IMR-90 (cell line): ENCODE data around the gene NEGR1. TPM values are rescaled to one million over a fixed set of nuclear protein-coding genes. Genes with fewer than 3 reads are reported as not detected.
A peak's percentile ranks its signal among the peaks of the same experiment; 100 is the strongest.

ENCODE experiments used
- ATAC-seq: fragments of 200-7000 bp; cut with Tn5 transposase; 2 replicates; pipeline ENCODE4 v1.9.1; 2020; ENCODE audit warnings: low read depth, mild to moderate bottlenecking, moderate library complexity
- BruUV-seq: library from RNA; stranded (reverse); fragments of 400-500 nt; replicated peaks from 2 replicates; lab custom pipeline; 2021; lab: Mats Ljungman, UMichigan
- CTCF ChIA-PET: fragments of 300-600 bp; formaldehyde crosslinking; extraction: SDS; loops from one replicate; lab custom pipeline; 2021; ENCODE audit warnings: antibody characterized with exemption; lab: Yijun Ruan, JAX
- POLR2A ChIA-PET: fragments of 300-600 bp; sonication (Branson Sonifier 250); formaldehyde crosslinking; loops from one replicate; lab custom pipeline; 2022; ENCODE audit warnings: antibody characterized with exemption; ENCODE audit not compliant: unreplicated experiment; lab: Charles Lee
- DNase-seq: peaks from one replicate; pipeline ENCODE4 v3.0.0; 2013
- H2AFZ ChIP-seq: replicated peaks from 2 replicates; pipeline ENCODE3; 2013; ENCODE audit warnings: low read length, mild to moderate bottlenecking; ENCODE audit not compliant: poor library complexity
- H2AK5ac ChIP-seq: 2 replicates; pipeline ENCODE4 v1.6.1; 2013; ENCODE audit warnings: low read depth, low read length, inconsistent platforms
- H2AK9ac ChIP-seq: replicated peaks from 2 replicates; pipeline ENCODE3; 2013; ENCODE audit warnings: mild to moderate bottlenecking, low read depth, low read length, moderate library complexity; ENCODE audit not compliant: poor library complexity
- H2BK120ac ChIP-seq: 2 replicates; pipeline ENCODE4 v1.6.1; 2013; ENCODE audit warnings: low read depth, low read length, inconsistent platforms
- H2BK15ac ChIP-seq: 3 replicates; pipeline ENCODE4 v1.6.1; 2013; ENCODE audit warnings: low read depth, low read length, inconsistent platforms
- H2BK20ac ChIP-seq: 2 replicates; pipeline ENCODE4 v1.6.1; 2013; ENCODE audit warnings: low read depth, mild to moderate bottlenecking, inconsistent platforms, low read length, moderate library complexity
- H2BK5ac ChIP-seq: 2 replicates; pipeline ENCODE4 v1.6.1; 2013; ENCODE audit warnings: mild to moderate bottlenecking, low read depth, low read length, inconsistent platforms; ENCODE audit not compliant: poor library complexity, severe bottlenecking
- H3K14ac ChIP-seq: replicated peaks from 2 replicates; pipeline ENCODE4 v1.6.1; 2013; ENCODE audit warnings: low read depth, low read length, inconsistent platforms
- H3K18ac ChIP-seq: 2 replicates; pipeline ENCODE4 v1.6.1; 2013; ENCODE audit warnings: low read depth, low read length, control low read depth
- H3K23ac ChIP-seq: 2 replicates; pipeline ENCODE4 v1.6.1; 2013; ENCODE audit warnings: low read depth, low read length, inconsistent platforms
- H3K27ac ChIP-seq: 2 replicates; pipeline ENCODE4 v1.5.1; 2013; ENCODE audit warnings: mild to moderate bottlenecking, control low read depth, low read length; ENCODE audit not compliant: insufficient read depth
- H3K27me3 ChIP-seq: 2 replicates; pipeline ENCODE4 v1.6.1; 2013; ENCODE audit warnings: low read length; ENCODE audit not compliant: control insufficient read depth, insufficient read depth
- H3K36me3 ChIP-seq: 2 replicates; pipeline ENCODE4 v1.6.1; 2013; ENCODE audit warnings: low read length, mixed read lengths; ENCODE audit not compliant: control insufficient read depth, insufficient read depth
- H3K4ac ChIP-seq: 2 replicates; pipeline ENCODE4 v1.6.1; 2013; ENCODE audit warnings: low read depth, low read length, inconsistent platforms
- H3K4me1 ChIP-seq: 2 replicates; pipeline ENCODE4 v1.6.1; 2013; ENCODE audit warnings: low read length, mixed read lengths; ENCODE audit not compliant: control insufficient read depth, insufficient read depth
- H3K4me2 ChIP-seq: 2 replicates; pipeline ENCODE4 v1.6.1; 2013; ENCODE audit warnings: low read depth, mild to moderate bottlenecking, control low read depth, low read length, moderate library complexity
- H3K4me3 ChIP-seq: 2 replicates; pipeline ENCODE4 v1.5.1; 2013; ENCODE audit warnings: low read depth, mild to moderate bottlenecking, control low read depth, low read length, moderate library complexity; ENCODE audit not compliant: insufficient read depth
- H3K56ac ChIP-seq: 2 replicates; pipeline ENCODE4 v1.6.1; 2013; ENCODE audit warnings: low read length, inconsistent platforms; ENCODE audit not compliant: insufficient read depth; ENCODE audit errors: extremely low read depth
- H3K79me1 ChIP-seq, 2 experiments: 2 replicates each; pipeline ENCODE4 v1.6.1; 2013; ENCODE audit warnings: low read length in 2 of 2, inconsistent platforms in 1 of 2, low read depth in 1 of 2
- H3K9ac ChIP-seq: 2 replicates; pipeline ENCODE4 v1.6.1; 2013; ENCODE audit warnings: low read depth, low read length, control low read depth
- H3K9me1 ChIP-seq: 2 replicates; pipeline ENCODE4 v1.6.1; 2013; ENCODE audit warnings: low read length, inconsistent platforms; ENCODE audit not compliant: insufficient read depth
- H3K9me3 ChIP-seq: 2 replicates; pipeline ENCODE4 v1.6.1; 2013; ENCODE audit warnings: low read length; ENCODE audit not compliant: control insufficient read depth, insufficient read depth
- H4K20me1 ChIP-seq: 2 replicates; pipeline ENCODE4 v1.6.1; 2013; ENCODE audit warnings: low read length, inconsistent platforms; ENCODE audit not compliant: insufficient read depth
- H4K5ac ChIP-seq: 2 replicates; pipeline ENCODE4 v1.6.1; 2013; ENCODE audit warnings: mild to moderate bottlenecking, low read depth, low read length, control low read depth
- H4K8ac ChIP-seq, 2 experiments: 2 replicates each; pipeline ENCODE4 v1.6.1; 2013; ENCODE audit warnings: low read depth in 2 of 2, low read length in 2 of 2, control low read depth in 1 of 2, inconsistent platforms in 1 of 2
- H4K91ac ChIP-seq: 2 replicates; pipeline ENCODE4 v1.6.1; 2013; ENCODE audit warnings: low read depth, low read length, inconsistent platforms; ENCODE audit not compliant: insufficient read depth
- BHLHE40 ChIP-seq: fragments of 150-350 bp; IDR thresholded peaks from 2 replicates; pipeline ENCODE4 v1.6.1; 2016; ENCODE audit warnings: mild to moderate bottlenecking, low read depth, low read length
- CEBPB ChIP-seq: IDR thresholded peaks from 2 replicates; pipeline ENCODE4 v1.6.1; 2012; ENCODE audit warnings: low read depth, low read length, improper control_type of control experiment
- MAFK ChIP-seq: IDR thresholded peaks from 2 replicates; pipeline ENCODE4 v1.6.1; 2012; ENCODE audit warnings: low read depth, low read length, improper control_type of control experiment
- MXI1 ChIP-seq: IDR thresholded peaks from 2 replicates; pipeline ENCODE4 v1.6.1; 2012; ENCODE audit warnings: low read depth, mild to moderate bottlenecking, low read length, moderate library complexity, borderline replicate concordance
- WGBS, 2 experiments: methylation state at CpG; one replicate each; pipeline versions ENCODE4 v1.1.5 to v1.1.7; 2013; ENCODE audit warnings: missing lambda C conversion rate in 2 of 2; ENCODE audit not compliant: insufficient read length in 1 of 2; ENCODE audit errors: extremely low coverage in 2 of 2; 5-methylcytosine and 5-hydroxymethylcytosine counted together
- dilution Hi-C: fragments of 300-500 bp; cut with HindIII; formaldehyde crosslinking; loops from one replicate; pipeline ENCODE4 v1.14.3; 2018; ENCODE audit warnings: low sequenced_read_pairs; ENCODE audit not compliant: unreplicated experiment
- in situ Hi-C: fragments of 300-500 bp; cut with MboI; formaldehyde crosslinking; loops from 3 replicates; pipeline ENCODE4 v1.14.3; 2019; ENCODE audit warnings: low sequenced_read_pairs, inconsistent platforms, mixed read lengths
- intact Hi-C: fragments of 100-400 bp; cut with micrococcal nuclease; formaldehyde crosslinking; loops from 2 replicates; pipeline ENCODE4 v1.10.0; 2022
- polyA plus RNA-seq, 3 experiments: library from polyadenylated mRNA; depleted of rRNA; stranded (reverse); fragments of >200 nt; gene quantifications; 2 replicates each; pipeline ENCODE4 v1.2.3, GENCODE V29; 2012; ENCODE audit warnings: low replicate concordance in 1 of 3
- total RNA-seq: library from RNA; depleted of rRNA; stranded (reverse); fragments of >200 nt; gene quantifications from 2 replicates; pipeline ENCODE4 v1.2.3, GENCODE V29; 2012
- TF ChIP-seq, protein P1 (sequence below): fragments of 150-350 bp; IDR thresholded peaks from 2 replicates; pipeline ENCODE4 v1.6.1; 2017; ENCODE audit warnings: mild to moderate bottlenecking, antibody characterized with exemption, low read length, low read depth

NEGR1 gene
- total and polyA plus RNA-seq, 2 of the 4 experiments (the other 2 are of a cell fraction), result 5.1 to 9.1 TPM

DNA sequence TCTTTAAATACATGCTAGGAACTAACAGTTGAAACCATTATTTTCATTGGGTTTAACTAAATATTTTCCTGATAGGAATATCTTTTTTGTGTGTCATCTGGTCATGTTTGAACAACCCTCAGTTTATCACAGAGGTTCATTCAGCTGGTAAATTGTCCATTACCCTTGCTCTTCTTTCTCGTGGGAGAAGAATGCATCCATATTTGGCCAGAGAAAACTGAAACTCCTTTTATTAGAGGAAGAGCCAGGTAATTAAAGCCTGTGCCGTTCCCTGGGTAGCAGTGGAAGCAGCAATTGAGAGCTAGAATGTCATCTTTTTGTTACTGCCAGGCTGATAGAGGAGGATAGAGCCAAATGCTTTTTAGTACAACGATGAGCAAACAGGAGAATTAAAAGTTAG lies 614.3 kb downstream of the NEGR1 start (continued):
- no peak for TF ChIP-seq MXI1
- TF ChIP-seq, protein P1, sequence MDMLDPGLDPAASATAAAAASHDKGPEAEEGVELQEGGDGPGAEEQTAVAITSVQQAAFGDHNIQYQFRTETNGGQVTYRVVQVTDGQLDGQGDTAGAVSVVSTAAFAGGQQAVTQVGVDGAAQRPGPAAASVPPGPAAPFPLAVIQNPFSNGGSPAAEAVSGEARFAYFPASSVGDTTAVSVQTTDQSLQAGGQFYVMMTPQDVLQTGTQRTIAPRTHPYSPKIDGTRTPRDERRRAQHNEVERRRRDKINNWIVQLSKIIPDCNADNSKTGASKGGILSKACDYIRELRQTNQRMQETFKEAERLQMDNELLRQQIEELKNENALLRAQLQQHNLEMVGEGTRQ, result no peak
- no peak for TF ChIP-seq MAFK

- dilution Hi-C loops, result no loop called here
- H4K91ac ChIP-seq, result no peak overlapping the region
- no peaks in the 10 kb centered on the region for H4K20me1 ChIP-seq
- intact Hi-C loops, result no loop called here
- ChIA-PET POLR2A (no interaction called here), CTCF (interaction anchor here (0.6 kb wide), 1 partner anchor 160 kb away, joined by 4 read pairs; no protein-coding TSS in a partner anchor)
- no peak overlapping the region for H3K56ac ChIP-seq
- H2BK120ac ChIP-seq, result no peak overlapping the region
- peak overlapping the region; percentile 4 for H2BK5ac ChIP-seq
- H3K79me1 ChIP-seq, result no peaks in the 10 kb centered on the region
- DNase-seq, result peak; percentile 25
- H3K4ac ChIP-seq, result no peak overlapping the region
- no peak overlapping the region for H2AK5ac ChIP-seq
- in situ Hi-C loops, result no loop called here
- no peak for TF ChIP-seq BHLHE40
- TF ChIP-seq CEBPB, result peak; percentile 87
- H3K4me2 ChIP-seq, result peak overlapping the region; percentile 14; the same call in 1 of the 2 replicates
- H3K23ac ChIP-seq, result no peak overlapping the region
- H2AFZ ChIP-seq, result no peak overlapping the region
- no peak overlapping the region for H2AK9ac ChIP-seq
- no peak overlapping the region for H4K5ac ChIP-seq
- H3K18ac ChIP-seq, result no peak overlapping the region; the same call in 1 of the 2 replicates
- H3K27me3 ChIP-seq, result no peaks in the 10 kb centered on the region
- peak overlapping the region; percentile 13; the same call in 1 of the 2 replicates for H3K14ac ChIP-seq
- H3K4me3 ChIP-seq, result no peak overlapping the region
- no peaks in the 10 kb centered on the region for H3K9me3 ChIP-seq
- H3K36me3 ChIP-seq, result no peaks in the 10 kb centered on the region
- no peak overlapping the region for H2BK15ac ChIP-seq
- WGBS, 2 experiments, result 100% methylated on average over 1 of the region's 2 CpGs; no CpG with 5 or more reads in 1 of the 2 experiments
- peaks cover 3% of the 10 kb centered on the region; the same call in 1 of the 2 replicates for H3K9me1 ChIP-seq
- peaks cover 6% of the 10 kb centered on the region; the same call in 1 of the 2 replicates for H3K4me1 ChIP-seq
- no peak for ATAC-seq
- no peak overlapping the region for H4K8ac ChIP-seq
- BruUV-seq, result no TSS peak
- H3K27ac ChIP-seq, result no peak overlapping the region
- H3K9ac ChIP-seq, result no peak overlapping the region
- peak overlapping the region; percentile 43; the same call in 1 of the 2 replicates for H2BK20ac ChIP-seq
Observed at GRCh38 chr1:71667216-71667615, 615.1 kb downstream of the NEGR1 start.
